HG02623 (cell line): ENCODE results near the gene SRL.
"Not testable (repeated sequence)": the region's sequence is repeated elsewhere in the genome, so short reads cannot be mapped to it uniquely, and the experiment has no call there.

Experiments used
- ATAC-seq: cut with Tn5 transposase; IDR thresholded peaks from one replicate; pipeline ENCODE4 v1.9.1; 2021; ENCODE audit warnings: moderate library complexity; ENCODE audit not compliant: unreplicated experiment

Gene SRL

DNA sequence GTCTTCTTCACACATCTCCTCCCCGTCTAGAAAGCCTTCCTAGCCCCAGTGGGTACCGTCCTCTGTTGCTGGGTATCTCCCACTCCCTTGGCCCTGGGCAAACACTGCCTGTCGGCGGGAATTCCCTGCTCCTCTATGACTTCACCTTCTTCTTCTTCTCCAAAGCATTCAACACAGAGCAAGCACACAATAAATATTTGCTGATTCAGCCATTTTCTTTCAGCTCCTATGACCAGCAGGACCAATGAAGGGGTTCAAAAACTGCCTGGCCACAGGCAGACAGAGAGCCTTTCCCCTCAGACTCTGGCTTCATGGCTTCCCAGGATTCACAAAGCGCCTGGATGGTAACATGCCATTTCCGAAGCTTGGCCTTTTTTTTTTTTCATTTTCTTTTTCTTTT is 72.5 kb downstream of the SRL start:
- no peak for ATAC-seq

DNA sequence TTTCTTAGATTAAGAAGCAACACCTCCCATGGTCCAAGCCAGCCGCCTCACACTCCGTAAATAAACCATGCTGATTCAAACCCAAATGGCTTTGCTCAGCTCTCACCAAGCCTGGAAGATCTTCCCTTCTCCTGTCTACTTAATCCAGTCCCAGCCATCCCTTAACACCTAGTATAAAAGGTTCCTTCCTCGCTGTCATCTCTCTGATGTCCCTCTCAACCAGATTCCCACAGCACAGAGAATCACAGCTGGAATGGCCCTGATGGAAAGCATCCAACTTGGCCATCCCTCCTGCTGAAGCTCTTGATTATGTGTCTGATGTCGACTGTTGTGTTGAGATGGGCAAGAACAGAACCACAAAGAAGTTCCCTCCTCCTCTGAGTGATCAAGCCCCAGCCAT is 75.1 kb downstream of the SRL start:
- ATAC-seq, result no peak

DNA sequence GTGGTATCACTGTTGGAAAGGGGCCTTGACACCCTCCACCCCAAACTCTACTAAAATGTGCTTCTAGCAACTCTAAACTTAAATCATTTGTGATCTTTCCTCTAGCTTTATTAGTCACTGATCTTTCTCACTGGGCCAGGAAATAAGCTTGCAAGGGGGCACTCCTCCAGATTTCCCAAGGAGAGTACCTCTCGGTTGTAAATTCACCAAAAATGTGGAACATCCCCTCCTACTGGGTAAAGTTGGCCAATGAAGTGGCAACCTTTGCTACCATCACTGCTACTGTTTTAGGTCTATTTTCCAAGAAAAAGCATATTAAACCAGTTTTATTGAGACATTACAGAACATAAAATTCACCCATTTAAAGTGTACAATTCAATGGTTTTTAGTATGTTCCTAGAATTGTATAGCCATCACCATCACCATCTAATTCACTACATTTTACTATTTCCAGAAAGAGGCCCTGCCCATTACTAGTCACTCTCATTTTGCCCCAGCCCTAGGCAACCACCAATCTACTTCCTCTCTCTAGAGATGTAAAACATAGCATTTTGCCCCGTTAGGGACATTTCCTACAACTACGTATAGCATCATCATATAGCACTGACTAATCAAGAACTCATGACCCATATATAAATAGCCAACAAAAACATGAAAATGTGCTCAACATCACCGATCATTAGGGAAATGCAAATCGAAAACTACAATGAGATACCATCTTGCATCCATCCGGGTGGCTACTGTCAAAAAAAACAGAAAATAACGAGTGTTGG is 81.0 kb downstream of the SRL start:
- ATAC-seq, result no peak

DNA sequence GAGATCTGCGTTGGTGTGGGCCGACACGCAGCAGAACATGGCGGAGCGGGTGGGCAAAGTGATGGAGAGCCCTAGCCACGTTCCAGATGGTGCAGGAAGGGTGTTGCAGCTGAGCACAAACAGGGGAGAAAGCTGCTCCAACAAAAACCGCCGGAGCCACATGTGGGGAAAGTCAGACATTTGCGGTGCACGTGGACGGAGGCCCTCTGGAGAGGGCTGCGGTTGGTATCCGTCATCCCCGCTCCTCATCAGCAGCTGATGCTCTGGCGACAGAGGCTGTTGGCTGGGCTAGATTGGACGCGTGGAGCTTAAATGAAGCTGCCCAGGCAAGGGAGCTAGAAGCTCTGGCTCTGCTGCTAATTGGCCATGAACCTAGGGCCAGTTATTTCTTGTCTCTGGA is 82.2 kb downstream of the SRL start:
- ATAC-seq, result no peak

DNA sequence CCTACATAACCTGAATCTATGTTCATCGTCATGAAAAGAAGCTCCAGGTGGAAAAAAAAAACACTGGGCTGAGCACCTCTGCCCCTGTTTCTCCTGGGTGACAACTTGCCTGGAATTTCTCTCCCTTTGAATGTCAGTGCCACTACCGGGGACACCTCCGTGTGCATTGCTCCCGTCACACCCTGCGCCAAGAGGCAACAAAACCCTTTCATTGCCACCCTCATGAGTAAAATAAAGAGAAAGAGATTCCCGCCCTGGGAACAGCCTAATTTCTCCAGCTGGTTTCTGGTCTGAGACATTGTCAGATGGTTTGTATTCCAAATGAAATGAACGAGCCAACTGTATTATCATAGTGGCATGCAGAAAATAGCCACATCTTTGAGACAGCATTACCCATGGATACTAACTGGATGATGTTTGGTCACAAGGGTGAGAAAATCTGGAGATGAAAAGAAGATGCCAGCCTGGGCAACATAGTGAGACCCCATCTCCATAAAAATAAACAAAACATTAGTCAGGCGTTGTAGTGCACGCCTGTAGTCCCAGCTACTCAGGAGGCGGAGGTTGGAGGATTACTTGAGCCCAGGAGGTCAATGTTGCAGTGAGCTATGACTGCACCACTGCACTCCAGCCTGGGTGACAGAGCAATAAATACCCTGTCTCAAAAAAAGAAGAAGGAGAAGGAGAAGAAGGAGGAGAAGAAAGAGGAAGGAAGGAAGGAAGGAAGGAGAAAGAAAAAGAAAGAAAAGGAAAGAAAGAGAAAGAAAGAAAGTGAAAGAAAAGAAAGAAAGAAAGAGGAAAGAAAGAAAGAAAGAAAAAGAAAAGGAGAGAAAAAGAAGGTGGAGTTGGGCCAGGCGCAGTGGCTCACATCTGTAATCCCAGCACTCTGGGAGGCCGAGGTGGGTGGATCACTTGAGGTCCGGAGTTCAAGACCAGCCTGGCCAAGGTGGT is 83.5 kb downstream of the SRL start:
- no peak for ATAC-seq

DNA sequence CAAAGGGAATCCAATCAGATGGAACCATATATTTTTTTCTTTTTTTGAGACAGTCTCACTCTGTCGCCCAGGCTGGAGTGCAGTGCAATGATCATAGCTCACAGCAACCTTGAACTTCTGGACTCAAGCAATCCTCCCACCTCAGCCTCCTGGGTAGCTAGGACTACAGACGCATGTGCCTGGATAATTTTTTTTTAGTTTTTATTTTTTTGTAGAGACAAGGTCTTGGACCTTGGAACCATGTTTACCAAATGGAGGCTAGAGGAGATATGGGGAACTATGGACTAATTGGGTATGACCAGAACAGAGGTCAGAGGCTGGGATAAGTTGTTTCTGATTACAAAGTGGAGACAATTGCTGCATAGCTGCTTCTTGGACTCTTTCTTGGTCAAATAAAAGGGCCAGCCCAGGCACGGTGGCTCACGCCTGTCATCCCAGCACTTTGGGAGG is 84.5 kb downstream of the SRL start:
- ATAC-seq, result no peak

DNA sequence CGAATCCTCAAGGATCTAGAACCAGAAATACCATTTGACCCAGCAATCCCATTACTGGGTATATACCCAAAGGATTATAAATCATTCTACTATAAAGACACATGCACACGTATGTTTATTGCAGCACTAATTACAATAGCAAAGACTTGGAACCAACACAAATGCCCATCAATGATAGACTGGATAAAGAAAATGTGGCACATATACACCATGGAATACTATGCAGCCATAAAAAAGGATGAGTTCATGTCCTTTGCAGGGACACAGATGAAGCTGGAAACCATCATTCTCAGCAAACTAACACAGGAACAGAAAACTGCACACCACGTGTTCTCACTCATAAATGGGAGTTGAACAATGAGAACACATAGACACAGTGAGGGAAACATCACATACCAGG is 85.4 kb downstream of the SRL start:
- not testable (repeated sequence) for ATAC-seq

DNA sequence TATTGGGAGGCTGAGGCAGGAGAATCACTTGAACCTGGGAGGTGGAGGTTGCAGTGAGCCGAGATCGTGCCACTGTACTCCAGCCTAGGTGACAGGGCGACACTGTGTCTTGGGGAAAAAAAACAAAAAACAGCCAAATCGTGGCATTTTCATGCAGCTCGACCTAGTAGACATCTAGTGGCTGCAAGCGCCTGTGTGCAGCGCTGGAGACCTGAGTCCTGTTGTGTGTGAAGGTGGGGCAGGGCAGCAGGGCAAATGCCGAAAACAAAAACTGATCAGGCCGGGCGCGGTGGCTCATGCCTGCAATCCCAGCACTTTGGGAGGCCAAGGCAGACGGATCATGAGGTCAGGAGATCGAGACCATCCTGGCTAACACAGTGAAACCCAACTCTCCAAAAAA is 88.5 kb downstream of the SRL start:
- not testable (repeated sequence) for ATAC-seq

DNA sequence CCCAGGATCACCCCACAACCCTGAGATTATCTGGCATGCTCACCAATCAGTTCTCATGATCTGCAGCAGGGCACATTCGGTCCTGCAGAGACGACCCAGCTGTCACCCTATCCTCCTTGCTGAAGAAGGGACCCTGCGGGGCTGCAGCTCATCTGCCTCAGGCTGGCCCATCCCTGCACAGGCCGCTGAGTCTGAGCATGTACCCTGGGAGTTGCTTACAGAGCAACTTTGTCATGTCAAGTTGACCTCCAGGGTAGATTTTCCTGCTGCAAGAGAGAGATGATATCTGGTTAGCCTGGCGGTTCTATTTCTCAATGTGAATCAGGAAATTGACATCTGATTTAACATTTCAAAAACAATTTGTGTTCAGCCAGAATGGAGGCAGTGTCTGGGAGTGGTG is 89.6 kb downstream of the SRL start:
- no peak for ATAC-seq

DNA sequence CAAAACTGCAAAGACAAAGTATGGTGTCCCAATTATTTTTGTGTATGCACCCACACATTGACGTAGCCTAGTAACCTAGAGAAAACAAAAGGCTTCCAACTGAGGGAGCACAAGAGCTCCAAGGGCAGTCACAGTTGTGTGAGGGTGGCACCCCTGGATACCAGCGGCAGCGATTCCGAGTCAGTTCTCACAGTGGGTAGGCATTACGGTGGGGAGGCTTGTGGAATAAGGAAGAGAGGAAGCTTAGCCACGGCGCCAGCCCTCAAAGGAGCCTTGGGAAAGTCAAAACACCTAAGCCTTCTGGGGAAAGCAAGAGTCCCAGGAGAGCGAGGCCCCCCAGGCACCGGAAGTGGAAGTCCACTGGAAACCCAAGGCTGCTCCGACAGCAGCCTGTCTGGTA is 94.6 kb downstream of the SRL start:
- no peak for ATAC-seq

DNA sequence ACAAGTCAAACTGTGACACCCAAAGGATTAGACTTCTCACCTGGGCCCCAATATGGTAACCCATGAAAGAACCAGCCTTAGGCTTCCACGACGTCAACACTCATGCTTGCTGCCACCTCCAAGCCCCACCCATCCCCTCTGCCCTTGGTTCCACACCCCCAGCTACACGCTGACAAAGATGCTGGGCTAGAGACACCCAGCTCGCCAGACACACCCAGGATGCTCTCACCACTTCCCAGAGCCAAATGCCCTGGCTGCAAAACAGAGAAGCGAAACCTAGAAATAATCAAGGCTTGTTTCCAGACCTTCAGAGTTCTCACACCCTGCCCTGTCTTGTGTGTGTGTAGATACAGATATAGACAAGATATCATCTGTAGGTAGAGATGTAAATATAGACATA is 99.6 kb downstream of the SRL start:
- no peak for ATAC-seq

DNA sequence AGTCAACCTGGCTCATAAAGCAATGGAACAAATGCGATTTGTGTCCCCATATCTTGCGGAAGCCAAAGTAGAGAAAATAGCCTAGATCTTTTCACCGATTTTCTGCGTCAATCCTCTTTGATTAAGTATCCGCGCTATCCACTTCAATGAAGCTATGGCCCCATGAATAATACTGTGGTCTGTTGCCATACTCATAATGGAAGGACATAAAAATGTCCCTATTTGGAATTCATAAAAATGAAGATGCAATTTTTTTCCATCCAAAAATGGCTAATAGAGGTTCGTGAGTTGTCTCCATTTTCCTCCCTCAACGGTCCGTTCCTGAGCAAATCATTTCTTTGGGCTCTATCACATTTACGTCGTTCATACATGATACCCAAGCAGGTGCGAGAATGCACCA is 100.3 kb downstream of the SRL start:
- ATAC-seq, result no peak

DNA sequence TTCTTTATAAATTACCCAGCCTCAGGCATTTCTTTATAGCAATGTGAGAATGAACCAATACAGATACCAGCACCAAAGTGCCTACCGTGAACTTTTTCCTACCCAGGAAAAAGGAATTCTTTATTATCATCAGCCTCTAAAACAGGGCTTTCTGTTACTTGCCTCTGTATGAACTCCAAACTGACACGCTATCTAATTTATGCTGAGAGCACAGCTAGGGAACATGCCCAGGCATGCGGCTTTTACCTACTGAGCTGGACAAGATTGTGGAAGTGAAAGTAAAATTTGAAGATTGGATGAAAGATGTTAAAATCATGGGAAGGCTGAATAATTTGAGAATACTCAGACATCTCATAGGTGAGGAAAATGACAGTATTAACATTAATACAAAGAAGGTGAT is 101.2 kb downstream of the SRL start:
- no peak for ATAC-seq

DNA sequence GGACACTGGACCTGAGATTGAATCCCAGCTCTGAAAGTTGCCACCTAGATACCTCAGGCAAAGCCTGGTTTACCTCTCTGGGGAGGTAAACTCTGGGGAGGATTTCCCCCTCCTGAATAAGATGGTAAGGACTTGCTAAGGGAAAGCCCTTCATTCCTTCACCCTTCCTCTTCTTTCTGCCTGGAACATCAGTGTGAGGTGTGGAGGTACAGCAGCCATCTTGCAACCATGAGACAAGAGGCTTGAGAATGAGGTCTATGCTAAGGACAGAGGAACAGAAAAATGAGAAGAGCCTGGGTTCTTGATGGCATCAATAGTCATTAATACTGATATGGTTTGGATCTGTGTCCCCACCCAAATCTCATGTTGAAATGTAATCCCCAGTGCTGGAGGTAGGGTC is 101.9 kb downstream of the SRL start:
- ATAC-seq, result no peak
